ENCODE data around the gene FKBP14.
"Not testable (repeated sequence)": the region's sequence is repeated elsewhere in the genome, so short reads cannot be mapped to it uniquely, and the experiment has no call there.

Gene FKBP14, protein sequence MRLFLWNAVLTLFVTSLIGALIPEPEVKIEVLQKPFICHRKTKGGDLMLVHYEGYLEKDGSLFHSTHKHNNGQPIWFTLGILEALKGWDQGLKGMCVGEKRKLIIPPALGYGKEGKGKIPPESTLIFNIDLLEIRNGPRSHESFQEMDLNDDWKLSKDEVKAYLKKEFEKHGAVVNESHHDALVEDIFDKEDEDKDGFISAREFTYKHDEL

DNA sequence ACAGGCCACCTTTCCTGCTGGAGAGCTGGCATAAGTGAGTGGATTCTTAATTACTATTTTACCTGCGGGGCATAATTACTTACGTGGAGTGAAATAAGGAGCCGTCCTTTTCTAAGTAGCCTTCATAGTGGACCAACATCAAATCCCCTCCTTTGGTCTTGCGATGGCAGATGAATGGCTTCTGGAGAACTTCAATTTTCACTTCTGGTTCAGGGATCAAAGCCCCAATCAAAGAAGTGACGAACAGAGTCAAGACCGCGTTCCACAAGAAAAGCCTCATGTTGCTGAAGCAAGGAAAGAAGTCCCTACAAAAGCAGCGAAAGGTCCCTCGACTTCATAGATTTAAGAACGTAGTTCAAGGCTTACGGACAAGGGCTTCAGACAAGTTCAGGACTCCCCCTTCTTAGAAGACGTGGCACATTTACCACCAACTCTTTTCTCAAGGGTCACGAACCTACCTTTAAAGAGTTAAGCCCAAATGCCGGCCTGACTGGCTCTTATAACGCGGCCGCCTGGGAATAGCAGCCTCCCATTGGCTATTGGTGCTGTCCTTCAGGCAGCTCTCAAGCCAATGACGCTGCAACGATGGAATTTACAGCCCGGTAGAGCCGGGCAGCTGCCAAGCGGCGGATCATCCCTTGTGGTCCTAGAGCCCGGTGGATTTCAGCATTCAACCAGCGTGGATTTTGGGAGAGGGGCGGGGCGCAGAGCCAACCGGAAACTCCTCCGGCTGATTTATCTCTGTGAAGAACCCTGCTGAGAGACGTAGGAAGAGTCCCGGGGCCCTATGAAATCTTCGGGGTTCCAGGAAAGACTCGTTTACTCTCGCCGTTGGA is at the start of gene FKBP14:
Gene FKBP14 (minus strand): TSS at position 474 of the 836 bp plus-strand sequence. CDS start 194 bp downstream, at position 280.
- H3K27me3 ChIP-seq (ENCODE audit: control insufficient read depth in 2 of 2, insufficient read depth in 2 of 2, low read length in 2 of 2) = no peaks in the 10 kb centered on the region
- peak within 1 kb of the TSS; percentile 91 to 100 for H3K4me3 ChIP-seq (ENCODE audit: low read length in 2 of 2)
- peak within 1 kb of the TSS; percentile 68 to 87 for H3K9ac ChIP-seq (ENCODE audit: low read depth in 1 of 2, low read length in 2 of 2)
- H3K27ac ChIP-seq (ENCODE audit: low read depth in 2 of 2, low read length in 2 of 2) = peak within 1 kb of the TSS; percentile 78 to 84
- no peaks in the 10 kb centered on the region for H3K36me3 ChIP-seq (ENCODE audit: control insufficient read depth in 2 of 2, insufficient read depth in 2 of 2, low read length in 2 of 2)
- H3K9me3 ChIP-seq (ENCODE audit: control insufficient read depth in 2 of 2, low read length in 2 of 2) = no peaks in the 10 kb centered on the region
- H3K4me1 ChIP-seq (ENCODE audit: control insufficient read depth in 2 of 2, insufficient read depth in 2 of 2, low read length in 2 of 2) = peaks cover 16 to 22% of the 10 kb centered on the region in 2 donors

DNA sequence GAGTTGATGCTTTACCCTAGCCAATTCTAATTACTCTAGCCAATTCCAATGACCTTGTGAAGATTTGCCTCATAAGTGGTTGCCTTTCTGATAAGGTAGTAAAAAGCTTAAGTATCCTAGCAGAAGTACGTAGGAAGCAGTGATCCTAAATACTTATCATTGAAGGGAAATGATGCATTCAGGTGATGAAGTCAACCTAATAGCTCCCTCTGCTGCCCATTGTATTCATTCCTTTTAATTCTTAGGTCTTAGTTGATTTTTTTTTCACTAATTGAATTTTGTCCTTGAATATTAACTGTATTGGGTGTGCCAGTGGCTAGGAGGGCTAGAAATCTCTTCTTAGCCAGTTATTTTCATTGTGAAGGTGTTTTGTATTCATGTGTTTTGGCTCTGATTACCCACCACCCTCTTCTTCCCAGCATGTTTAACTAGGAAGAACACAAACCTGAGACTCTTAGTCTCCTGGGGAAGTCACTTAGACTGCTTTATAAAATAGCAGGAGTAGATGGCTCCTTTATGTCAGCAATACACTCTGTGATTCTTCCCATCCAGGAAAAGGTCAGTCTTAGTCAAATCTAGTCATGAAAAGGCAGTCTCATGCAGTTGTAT is 48.0 kb upstream of the FKBP14 start:
- no peaks in the 10 kb centered on the region for H3K27me3 ChIP-seq (ENCODE audit: control insufficient read depth in 2 of 2, insufficient read depth in 2 of 2, low read length in 2 of 2)
- no peaks in the 10 kb centered on the region for H3K36me3 ChIP-seq (ENCODE audit: control insufficient read depth in 2 of 2, insufficient read depth in 2 of 2, low read length in 2 of 2)
- no peaks in the 10 kb centered on the region for H3K9me3 ChIP-seq (ENCODE audit: control insufficient read depth in 2 of 2, low read length in 2 of 2)
- H3K27ac ChIP-seq (ENCODE audit: low read depth in 2 of 2, low read length in 2 of 2) = no peak overlapping the region
- no peaks in the 10 kb centered on the region for H3K4me1 ChIP-seq (ENCODE audit: control insufficient read depth in 2 of 2, insufficient read depth in 2 of 2, low read length in 2 of 2)
- H3K9ac ChIP-seq (ENCODE audit: low read depth in 1 of 2, low read length in 2 of 2) = no peak overlapping the region
- H3K4me3 ChIP-seq (ENCODE audit: low read length in 2 of 2) = no peak overlapping the region

DNA sequence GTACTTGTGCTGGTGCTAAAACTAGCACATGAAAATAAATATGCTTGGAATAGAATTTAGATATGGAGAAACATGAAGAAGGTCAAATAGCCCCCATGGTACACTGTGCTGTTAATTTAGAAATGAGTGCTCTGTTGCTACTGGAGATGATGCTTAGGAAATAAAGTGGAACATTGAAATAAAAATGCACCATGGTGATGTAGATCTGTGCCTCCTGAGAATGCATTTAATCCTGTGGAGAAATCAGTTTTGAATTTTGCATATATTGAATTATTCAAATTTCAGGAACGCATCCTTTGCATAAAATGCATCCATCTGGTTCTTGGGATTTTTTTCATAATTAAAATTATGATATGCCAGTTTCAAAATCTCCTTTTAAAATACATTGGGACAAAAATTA is 46.2 kb upstream of the FKBP14 start:
- H3K4me3 ChIP-seq (ENCODE audit: low read length in 2 of 2) = no peak overlapping the region
- H3K36me3 ChIP-seq (ENCODE audit: control insufficient read depth in 2 of 2, insufficient read depth in 2 of 2, low read length in 2 of 2) = no peaks in the 10 kb centered on the region
- no peaks in the 10 kb centered on the region for H3K4me1 ChIP-seq (ENCODE audit: control insufficient read depth in 2 of 2, insufficient read depth in 2 of 2, low read length in 2 of 2)
- H3K27me3 ChIP-seq (ENCODE audit: control insufficient read depth in 2 of 2, insufficient read depth in 2 of 2, low read length in 2 of 2) = no peaks in the 10 kb centered on the region
- no peaks in the 10 kb centered on the region for H3K9me3 ChIP-seq (ENCODE audit: control insufficient read depth in 2 of 2, low read length in 2 of 2)
- no peak overlapping the region for H3K9ac ChIP-seq (ENCODE audit: low read depth in 1 of 2, low read length in 2 of 2)
- H3K27ac ChIP-seq (ENCODE audit: low read depth in 2 of 2, low read length in 2 of 2) = no peak overlapping the region

DNA sequence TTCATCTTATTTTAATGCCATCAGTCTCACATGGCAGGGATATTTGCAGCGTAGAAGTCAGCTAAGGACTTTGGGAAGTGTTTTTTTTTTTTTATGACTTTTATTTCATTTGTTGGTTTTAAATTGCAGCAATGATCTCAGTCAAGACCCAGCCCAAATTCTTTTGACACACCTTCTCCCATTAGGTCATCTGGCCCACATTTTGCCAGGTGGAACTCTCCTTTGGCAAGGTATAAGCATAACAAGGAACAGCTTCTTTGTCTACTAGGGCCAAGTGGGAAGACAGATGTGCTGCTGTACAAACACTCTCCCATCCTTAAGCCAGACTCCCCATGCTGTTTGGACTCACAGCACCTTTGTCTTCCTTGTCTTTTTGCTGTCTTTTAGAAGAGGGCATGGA is 43.5 kb upstream of the FKBP14 start:
- no peaks in the 10 kb centered on the region for H3K4me1 ChIP-seq (ENCODE audit: control insufficient read depth in 2 of 2, insufficient read depth in 2 of 2, low read length in 2 of 2)
- no peaks in the 10 kb centered on the region for H3K9me3 ChIP-seq (ENCODE audit: control insufficient read depth in 2 of 2, low read length in 2 of 2)
- no peak overlapping the region for H3K4me3 ChIP-seq (ENCODE audit: low read length in 2 of 2)
- no peak overlapping the region for H3K9ac ChIP-seq (ENCODE audit: low read depth in 1 of 2, low read length in 2 of 2)
- no peaks in the 10 kb centered on the region for H3K27me3 ChIP-seq (ENCODE audit: control insufficient read depth in 2 of 2, insufficient read depth in 2 of 2, low read length in 2 of 2)
- no peak overlapping the region for H3K27ac ChIP-seq (ENCODE audit: low read depth in 2 of 2, low read length in 2 of 2)
- peaks cover 0 to 3% of the 10 kb centered on the region in 2 donors for H3K36me3 ChIP-seq (ENCODE audit: control insufficient read depth in 2 of 2, insufficient read depth in 2 of 2, low read length in 2 of 2)

DNA sequence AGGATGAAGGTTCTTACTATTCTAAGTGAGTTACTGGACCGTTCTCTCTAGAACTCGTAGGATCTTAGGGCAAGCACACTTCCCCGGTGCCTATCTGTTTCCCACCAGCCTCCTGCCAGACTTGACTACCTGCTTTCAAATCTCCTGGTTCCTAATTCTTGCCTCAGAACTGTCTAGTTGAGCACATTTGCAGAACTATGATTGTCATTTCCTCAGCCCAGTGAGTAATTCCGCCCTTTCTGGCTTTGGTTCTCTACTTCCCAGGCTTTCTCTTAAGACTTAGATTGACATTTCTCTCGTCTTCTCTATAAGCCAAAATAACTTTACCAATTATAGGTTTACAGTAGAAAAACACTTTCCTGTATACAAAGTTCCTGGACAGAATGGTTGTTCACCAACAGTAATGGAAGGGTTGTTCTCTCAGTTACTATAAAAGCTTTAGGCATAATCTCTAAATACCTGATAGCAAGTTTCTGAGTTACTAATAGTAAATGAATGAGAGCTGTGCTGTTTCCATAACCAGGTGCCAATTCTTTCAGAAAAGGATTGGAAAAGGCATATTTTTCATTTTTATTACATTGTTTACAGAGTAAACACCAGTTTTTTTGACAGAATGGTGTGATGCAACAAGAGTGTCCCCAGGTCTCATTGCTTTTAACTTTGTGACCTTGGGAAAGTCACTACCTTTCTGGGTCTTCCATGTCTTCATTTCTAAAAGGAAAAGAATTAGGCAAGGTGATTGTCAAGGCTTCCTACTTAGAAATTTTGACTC is 42.8 kb upstream of the FKBP14 start:
- H3K4me1 ChIP-seq (ENCODE audit: control insufficient read depth in 2 of 2, insufficient read depth in 2 of 2, low read length in 2 of 2) = no peaks in the 10 kb centered on the region
- no peak overlapping the region for H3K4me3 ChIP-seq (ENCODE audit: low read length in 2 of 2)
- no peaks in the 10 kb centered on the region for H3K27me3 ChIP-seq (ENCODE audit: control insufficient read depth in 2 of 2, insufficient read depth in 2 of 2, low read length in 2 of 2)
- H3K27ac ChIP-seq (ENCODE audit: low read depth in 2 of 2, low read length in 2 of 2) = no peak overlapping the region
- H3K9me3 ChIP-seq (ENCODE audit: control insufficient read depth in 2 of 2, low read length in 2 of 2) = no peaks in the 10 kb centered on the region
- no peak overlapping the region for H3K9ac ChIP-seq (ENCODE audit: low read depth in 1 of 2, low read length in 2 of 2)
- peaks cover 3 to 4% of the 10 kb centered on the region in 2 donors for H3K36me3 ChIP-seq (ENCODE audit: control insufficient read depth in 2 of 2, insufficient read depth in 2 of 2, low read length in 2 of 2)

DNA sequence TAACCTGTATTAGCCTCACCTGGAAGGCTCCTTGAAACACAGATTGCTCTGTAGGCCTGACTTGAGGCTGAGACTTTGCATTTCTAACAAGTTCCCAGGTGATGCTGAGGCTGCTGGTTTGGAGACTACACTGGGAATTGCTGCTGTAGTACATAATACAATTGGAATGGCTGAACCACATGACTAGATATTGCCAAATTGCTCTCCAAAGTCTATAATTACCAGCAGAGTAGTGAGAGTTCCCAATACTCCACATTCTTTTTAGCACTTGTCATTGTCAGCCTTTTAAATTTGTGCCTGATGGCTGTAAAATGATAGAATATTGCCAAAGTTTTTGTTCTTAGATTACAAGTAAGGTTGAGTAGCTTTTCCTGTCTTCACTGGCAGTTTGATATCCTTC is 41.6 kb upstream of the FKBP14 start:
- no peak overlapping the region for H3K4me3 ChIP-seq (ENCODE audit: low read length in 2 of 2)
- H3K27ac ChIP-seq (ENCODE audit: low read depth in 2 of 2, low read length in 2 of 2) = no peak overlapping the region
- H3K9ac ChIP-seq (ENCODE audit: low read depth in 1 of 2, low read length in 2 of 2) = no peak overlapping the region
- H3K4me1 ChIP-seq (ENCODE audit: control insufficient read depth in 2 of 2, insufficient read depth in 2 of 2, low read length in 2 of 2) = no peaks in the 10 kb centered on the region
- H3K36me3 ChIP-seq (ENCODE audit: control insufficient read depth in 2 of 2, insufficient read depth in 2 of 2, low read length in 2 of 2) = peaks cover 4 to 5% of the 10 kb centered on the region in 2 donors
- no peaks in the 10 kb centered on the region for H3K27me3 ChIP-seq (ENCODE audit: control insufficient read depth in 2 of 2, insufficient read depth in 2 of 2, low read length in 2 of 2)
- H3K9me3 ChIP-seq (ENCODE audit: control insufficient read depth in 2 of 2, low read length in 2 of 2) = no peaks in the 10 kb centered on the region

DNA sequence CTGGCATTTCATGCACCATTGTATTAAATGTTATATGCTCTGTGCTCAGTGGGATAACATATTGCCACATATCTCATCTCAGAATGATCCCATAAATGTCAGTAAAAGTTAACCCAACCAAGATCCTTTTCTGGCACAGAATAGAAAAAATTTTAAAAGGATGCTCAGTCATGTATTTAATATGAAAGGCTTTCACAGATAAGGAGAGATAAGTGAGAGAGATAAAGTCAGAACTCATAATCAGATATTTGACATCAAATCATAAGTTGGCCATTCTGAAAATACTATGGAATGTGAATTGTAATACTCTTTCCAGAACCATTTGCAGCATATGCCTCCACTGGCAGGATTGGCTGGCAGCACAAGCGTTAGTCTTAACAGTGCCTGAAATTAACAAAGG is 40.2 kb upstream of the FKBP14 start:
- peaks cover 4 to 5% of the 10 kb centered on the region in 2 donors for H3K36me3 ChIP-seq (ENCODE audit: control insufficient read depth in 2 of 2, insufficient read depth in 2 of 2, low read length in 2 of 2)
- H3K9me3 ChIP-seq (ENCODE audit: control insufficient read depth in 2 of 2, low read length in 2 of 2) = no peaks in the 10 kb centered on the region
- H3K4me3 ChIP-seq (ENCODE audit: low read length in 2 of 2) = no peak overlapping the region
- H3K27me3 ChIP-seq (ENCODE audit: control insufficient read depth in 2 of 2, insufficient read depth in 2 of 2, low read length in 2 of 2) = no peaks in the 10 kb centered on the region
- H3K27ac ChIP-seq (ENCODE audit: low read depth in 2 of 2, low read length in 2 of 2) = no peak overlapping the region
- no peak overlapping the region for H3K9ac ChIP-seq (ENCODE audit: low read depth in 1 of 2, low read length in 2 of 2)
- no peaks in the 10 kb centered on the region for H3K4me1 ChIP-seq (ENCODE audit: control insufficient read depth in 2 of 2, insufficient read depth in 2 of 2, low read length in 2 of 2)

DNA sequence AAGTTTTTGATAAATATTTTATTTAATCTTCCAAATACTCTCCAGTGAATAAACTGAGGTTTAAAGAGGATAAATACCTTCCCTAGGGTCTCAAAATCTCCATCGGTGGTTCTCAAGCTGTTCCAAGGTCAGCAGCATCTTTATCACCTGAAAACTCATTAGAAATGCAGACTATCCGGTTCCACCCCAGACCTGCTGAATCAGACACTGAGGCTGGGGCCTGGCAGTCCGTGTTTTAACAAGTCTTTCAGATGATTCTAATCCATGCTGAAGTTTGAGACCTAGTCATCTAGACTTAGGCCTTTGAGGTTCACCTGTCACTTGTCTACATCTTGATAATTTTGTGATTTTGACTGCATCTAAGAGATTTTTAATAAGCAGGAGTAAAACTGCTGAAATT is 39.2 kb upstream of the FKBP14 start:
- Histone ChIP-seq H3K36me3 (ENCODE audit: control insufficient read depth in 2 of 2, insufficient read depth in 2 of 2, low read length in 2 of 2) (peaks cover 4 to 5% of the 10 kb centered on the region in 2 donors), H3K9ac (ENCODE audit: low read depth in 1 of 2, low read length in 2 of 2) (no peak overlapping the region), H3K9me3 (ENCODE audit: control insufficient read depth in 2 of 2, low read length in 2 of 2) (no peaks in the 10 kb centered on the region), H3K27me3 (ENCODE audit: control insufficient read depth in 2 of 2, insufficient read depth in 2 of 2, low read length in 2 of 2) (no peaks in the 10 kb centered on the region), H3K27ac (ENCODE audit: low read depth in 2 of 2, low read length in 2 of 2) (no peak overlapping the region), H3K4me3 (ENCODE audit: low read length in 2 of 2) (no peak overlapping the region), H3K4me1 (ENCODE audit: control insufficient read depth in 2 of 2, insufficient read depth in 2 of 2, low read length in 2 of 2) (no peaks in the 10 kb centered on the region)

DNA sequence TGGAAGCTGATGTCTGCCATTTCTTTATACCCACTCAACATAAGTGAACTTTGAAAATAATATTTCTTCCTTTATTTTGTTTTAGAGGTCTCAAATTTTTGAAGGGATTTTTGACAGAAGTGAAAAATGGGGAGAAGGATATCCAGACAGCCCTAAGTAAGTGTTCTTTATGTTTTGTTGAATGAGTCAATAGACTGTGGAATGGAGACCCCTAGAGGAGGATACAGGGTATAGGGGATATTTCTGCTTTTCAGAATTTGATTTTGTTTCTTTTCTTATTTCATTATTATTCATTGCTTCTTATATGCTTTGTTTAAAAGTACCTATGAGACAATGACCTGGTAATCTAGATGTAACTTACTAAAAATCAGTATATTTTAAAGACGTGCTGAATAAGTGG is 36.1 kb upstream of the FKBP14 start:
- Histone ChIP-seq H3K9me3 (ENCODE audit: control insufficient read depth in 2 of 2, low read length in 2 of 2) (no peaks in the 10 kb centered on the region), H3K36me3 (ENCODE audit: control insufficient read depth in 2 of 2, insufficient read depth in 2 of 2, low read length in 2 of 2) (peaks cover 8% of the 10 kb centered on the region in 2 donors), H3K4me3 (ENCODE audit: low read length in 2 of 2) (no peak overlapping the region), H3K27ac (ENCODE audit: low read depth in 2 of 2, low read length in 2 of 2) (no peak overlapping the region), H3K9ac (ENCODE audit: low read depth in 1 of 2, low read length in 2 of 2) (no peak overlapping the region), H3K27me3 (ENCODE audit: control insufficient read depth in 2 of 2, insufficient read depth in 2 of 2, low read length in 2 of 2) (no peaks in the 10 kb centered on the region), H3K4me1 (ENCODE audit: control insufficient read depth in 2 of 2, insufficient read depth in 2 of 2, low read length in 2 of 2) (no peaks in the 10 kb centered on the region)

DNA sequence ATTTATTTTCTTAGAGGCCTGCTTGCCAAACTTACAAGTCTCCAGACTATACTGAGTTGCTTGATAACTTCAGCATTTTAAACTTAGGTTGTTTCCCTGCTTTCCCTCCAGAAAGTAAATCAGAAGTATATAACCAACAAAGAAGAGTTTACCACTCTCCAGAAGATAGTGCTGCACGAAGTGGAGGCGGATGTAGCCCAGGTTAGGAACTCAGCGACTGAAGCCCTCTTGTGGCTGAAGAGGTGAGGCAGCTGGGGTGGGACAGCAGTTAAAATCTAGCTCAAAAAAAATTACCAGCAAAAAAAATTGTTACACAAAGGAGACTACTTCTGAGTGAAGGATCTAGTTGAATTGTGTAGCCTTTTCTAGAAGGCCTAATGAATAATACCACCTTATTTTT is 35.3 kb upstream of the FKBP14 start:
- H3K4me3 ChIP-seq (ENCODE audit: low read length in 2 of 2); H3K9ac ChIP-seq (ENCODE audit: low read depth in 1 of 2, low read length in 2 of 2); H3K27ac ChIP-seq (ENCODE audit: low read depth in 2 of 2, low read length in 2 of 2); H3K4me1 ChIP-seq (ENCODE audit: control insufficient read depth in 2 of 2, insufficient read depth in 2 of 2, low read length in 2 of 2); H3K9me3 ChIP-seq (ENCODE audit: control insufficient read depth in 2 of 2, low read length in 2 of 2); H3K27me3 ChIP-seq (ENCODE audit: control insufficient read depth in 2 of 2, insufficient read depth in 2 of 2, low read length in 2 of 2); H3K36me3 ChIP-seq (ENCODE audit: control insufficient read depth in 2 of 2, insufficient read depth in 2 of 2, low read length in 2 of 2): not testable (repeated sequence)
